Left lung (tissue), 10 donors: ENCODE results near the gene CMTM1. TPM values are rescaled to one million over a fixed set of nuclear protein-coding genes. Genes with fewer than 3 reads are reported as not detected.

Experiments used
- ATAC-seq: fragments of 200-7000 bp; cut with Tn5 transposase; one replicate; pipeline ENCODE4 v1.9.1; 2020; ENCODE audit warnings: moderate library complexity
- DNase-seq, 4 donors: peaks; one replicate each; pipeline ENCODE4 v3.0.0-alpha.2; 2013 to 2020
- H3K27ac ChIP-seq, 2 donors: fragments of 200-600 bp; sonication (generic) in 1 of 2; one replicate each; pipeline versions ENCODE4 v1.5.0 to v1.8.0; 2020 to 2021
- H3K27me3 ChIP-seq, 2 donors: fragments of 200-600 bp; sonication (generic) in 1 of 2; one replicate each; pipeline versions ENCODE4 v1.5.0 to v1.8.0; 2020 to 2021
- H3K36me3 ChIP-seq, 2 donors: fragments of 200-600 bp; sonication (generic) in 1 of 2; one replicate each; pipeline versions ENCODE4 v1.5.0 to v1.8.0; 2020 to 2021
- H3K4me1 ChIP-seq, 2 donors: fragments of 200-600 bp; one replicate each; pipeline ENCODE4 v1.8.0; 2021
- H3K4me3 ChIP-seq, 2 donors: fragments of 200-600 bp; sonication (generic) in 1 of 2; one replicate each; pipeline versions ENCODE4 v1.5.0 to v1.8.0; 2020 to 2021; ENCODE audit warnings: mild to moderate bottlenecking in 1 of 2
- H3K9me3 ChIP-seq, 2 donors: fragments of 200-600 bp; sonication (generic) in 1 of 2; one replicate each; pipeline versions ENCODE4 v1.5.0 to v1.8.0; 2020 to 2021
- intact Hi-C, 2 donors: fragments of 100-400 bp; cut with DNase I; formaldehyde crosslinking; loops; one replicate each; pipeline versions ENCODE4 v1.11.2 to v1.14.2; 2022
- polyA plus RNA-seq, 6 donors: library from polyadenylated mRNA; unstranded; fragments of 120-200 nt; gene quantifications; one replicate each; pipeline ENCODE4 v1.2.1, GENCODE V29; 2013; ENCODE audit not compliant: insufficient read length in 6 of 6
- total RNA-seq, 2 donors: library from RNA; stranded (reverse); fragmentation: NEBNext Ultra II Directional; extraction: Animal tissue kit (Norgen Biotek cat#: 25700); gene quantifications; one replicate each; pipeline ENCODE4 v1.2.1, GENCODE V29; 2021
- TF ChIP-seq, protein P1 (sequence below), 2 donors: fragments of 200-600 bp; sonication (generic) in 1 of 2; IDR thresholded peaks; one replicate each; pipeline versions ENCODE4 v1.5.0 to v1.8.0; 2021; ENCODE audit warnings: antibody characterized with exemption in 2 of 2
- donor health status: DM: no; HTN: yes; CAD: no.
- donor health status: DM: no; HTN: no; CAD: no.

Gene CMTM1
- total and polyA plus RNA-seq, 8 donors: 5.7 to 10.1 (median 9.5) TPM

DNA sequence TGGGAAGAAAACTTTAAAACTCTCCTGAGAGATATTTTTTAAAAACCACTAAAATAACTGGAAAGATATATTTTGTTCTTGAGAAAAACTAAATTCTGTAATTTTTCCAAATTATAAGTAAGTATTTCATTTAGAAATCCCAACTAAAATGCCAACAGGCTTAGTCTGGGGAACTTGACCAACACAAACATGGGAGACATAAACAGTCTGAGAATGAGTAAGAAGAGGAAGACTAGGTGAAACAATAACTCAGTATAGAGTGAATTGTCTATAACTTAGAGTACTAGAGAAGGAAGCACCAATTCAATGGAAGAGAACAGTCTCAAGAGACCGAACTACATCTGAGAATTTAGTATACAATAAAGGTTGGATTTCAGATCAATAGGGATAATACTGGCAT, 2.9 kb downstream of the CMTM1 start:
- intact Hi-C loops: no loop called here
- H3K4me3 ChIP-seq: no peak overlapping the region
- H3K27ac ChIP-seq: no peak overlapping the region
- H3K27me3 ChIP-seq: no peaks in the 10 kb centered on the region
- ATAC-seq: no peak
- DNase-seq: no peak
- TF ChIP-seq, protein P1, sequence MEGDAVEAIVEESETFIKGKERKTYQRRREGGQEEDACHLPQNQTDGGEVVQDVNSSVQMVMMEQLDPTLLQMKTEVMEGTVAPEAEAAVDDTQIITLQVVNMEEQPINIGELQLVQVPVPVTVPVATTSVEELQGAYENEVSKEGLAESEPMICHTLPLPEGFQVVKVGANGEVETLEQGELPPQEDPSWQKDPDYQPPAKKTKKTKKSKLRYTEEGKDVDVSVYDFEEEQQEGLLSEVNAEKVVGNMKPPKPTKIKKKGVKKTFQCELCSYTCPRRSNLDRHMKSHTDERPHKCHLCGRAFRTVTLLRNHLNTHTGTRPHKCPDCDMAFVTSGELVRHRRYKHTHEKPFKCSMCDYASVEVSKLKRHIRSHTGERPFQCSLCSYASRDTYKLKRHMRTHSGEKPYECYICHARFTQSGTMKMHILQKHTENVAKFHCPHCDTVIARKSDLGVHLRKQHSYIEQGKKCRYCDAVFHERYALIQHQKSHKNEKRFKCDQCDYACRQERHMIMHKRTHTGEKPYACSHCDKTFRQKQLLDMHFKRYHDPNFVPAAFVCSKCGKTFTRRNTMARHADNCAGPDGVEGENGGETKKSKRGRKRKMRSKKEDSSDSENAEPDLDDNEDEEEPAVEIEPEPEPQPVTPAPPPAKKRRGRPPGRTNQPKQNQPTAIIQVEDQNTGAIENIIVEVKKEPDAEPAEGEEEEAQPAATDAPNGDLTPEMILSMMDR (IDR thresholded peaks at IDR 0.05): no peak
- peaks cover 0 to 45% of the 10 kb centered on the region in 2 donors for H3K36me3 ChIP-seq
- H3K9me3 ChIP-seq: no peaks in the 10 kb centered on the region
- H3K4me1 ChIP-seq: peaks cover 0 to 17% of the 10 kb centered on the region in 2 donors

DNA sequence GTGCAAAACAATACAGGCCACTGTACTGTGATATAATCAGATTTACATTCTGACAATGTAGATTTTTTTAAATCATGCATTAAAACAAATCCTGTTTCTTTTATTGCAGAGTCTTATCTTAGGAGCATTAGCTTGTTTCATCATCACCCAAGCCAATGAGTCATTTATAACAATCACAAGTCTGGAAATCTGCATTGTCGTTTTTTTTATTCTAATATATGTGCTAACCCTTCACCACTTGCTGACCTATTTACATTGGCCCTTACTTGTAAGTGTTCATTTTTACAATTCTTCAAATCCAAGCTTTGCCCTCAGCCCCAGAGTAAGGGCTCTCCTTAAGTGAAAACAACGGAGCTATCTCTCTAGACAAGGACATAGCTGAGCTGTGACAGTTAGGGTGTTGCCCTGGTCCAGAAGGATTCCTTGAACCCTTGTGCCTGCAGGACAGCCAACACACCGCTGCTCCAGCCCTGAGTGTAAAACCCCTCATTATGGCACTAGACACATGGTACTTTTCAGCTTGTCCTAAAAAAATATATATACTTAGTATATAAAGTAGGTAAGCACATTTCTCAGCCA, 3.7 kb downstream of the CMTM1 start:
- H3K27me3 ChIP-seq: no peaks in the 10 kb centered on the region
- no peak for DNase-seq
- peaks cover 0 to 17% of the 10 kb centered on the region in 2 donors for H3K4me1 ChIP-seq
- no peak overlapping the region for H3K4me3 ChIP-seq
- no peaks in the 10 kb centered on the region for H3K9me3 ChIP-seq
- H3K27ac ChIP-seq: no peak overlapping the region
- H3K36me3 ChIP-seq: peaks cover 0 to 37% of the 10 kb centered on the region in 2 donors
- intact Hi-C loops: no loop called here
- peak; percentile 75 for ATAC-seq
- TF ChIP-seq, protein P1 (IDR thresholded peaks at IDR 0.05): no peak

DNA sequence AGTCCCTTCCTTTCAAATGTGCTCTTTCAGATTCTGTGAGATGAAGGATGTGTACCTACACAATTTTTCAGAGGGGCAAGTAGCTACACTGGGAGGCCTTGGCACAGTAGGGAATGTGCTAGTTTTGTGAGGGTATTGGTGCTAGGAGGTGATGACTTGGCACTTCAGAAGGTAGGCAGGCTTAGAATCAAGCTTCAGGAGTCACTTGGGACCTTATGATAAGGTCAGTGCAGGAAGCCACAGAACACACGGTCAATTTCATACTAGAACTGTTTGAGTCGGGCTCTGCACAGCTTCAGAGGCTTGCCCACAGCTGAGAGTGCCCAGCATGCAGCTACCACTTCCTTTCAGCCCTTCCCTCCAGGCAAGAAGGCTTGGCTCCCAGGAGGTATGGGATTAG, 6.1 kb downstream of the CMTM1 start:
- no peak for DNase-seq
- Histone ChIP-seq H3K4me3 (no peak overlapping the region), H3K27me3 (peaks cover 0 to under 1% of the 10 kb centered on the region in 2 donors), H3K36me3 (peaks cover 0 to 13% of the 10 kb centered on the region in 2 donors), H3K4me1 (peaks cover 0 to 17% of the 10 kb centered on the region in 2 donors), H3K27ac (no peak overlapping the region), H3K9me3 (no peaks in the 10 kb centered on the region)
- ATAC-seq: no peak
- intact Hi-C loops: no loop called here
- TF ChIP-seq, protein P1 (IDR thresholded peaks at IDR 0.05): no peak

DNA sequence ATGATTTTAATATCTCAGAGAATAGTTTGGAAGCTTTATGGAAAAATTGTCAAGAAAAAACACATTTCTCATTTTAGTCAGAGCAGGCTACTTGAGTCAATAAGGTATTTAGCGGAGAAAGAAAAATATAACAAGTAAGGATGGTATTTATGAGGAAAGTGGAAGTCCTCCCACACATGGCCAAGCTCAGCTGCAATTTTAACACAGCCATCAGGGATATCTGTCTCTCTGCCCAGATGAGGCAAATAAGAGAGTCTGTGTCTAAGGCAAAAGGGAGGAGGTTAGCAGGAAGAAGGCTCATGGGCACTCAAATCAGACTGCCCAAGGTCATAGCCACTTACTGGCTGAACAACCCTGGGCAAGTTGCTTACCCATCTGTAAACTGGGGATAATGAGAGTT, 7.8 kb downstream of the CMTM1 start:
- H3K4me3 ChIP-seq: no peak overlapping the region
- DNase-seq: no peak

DNA sequence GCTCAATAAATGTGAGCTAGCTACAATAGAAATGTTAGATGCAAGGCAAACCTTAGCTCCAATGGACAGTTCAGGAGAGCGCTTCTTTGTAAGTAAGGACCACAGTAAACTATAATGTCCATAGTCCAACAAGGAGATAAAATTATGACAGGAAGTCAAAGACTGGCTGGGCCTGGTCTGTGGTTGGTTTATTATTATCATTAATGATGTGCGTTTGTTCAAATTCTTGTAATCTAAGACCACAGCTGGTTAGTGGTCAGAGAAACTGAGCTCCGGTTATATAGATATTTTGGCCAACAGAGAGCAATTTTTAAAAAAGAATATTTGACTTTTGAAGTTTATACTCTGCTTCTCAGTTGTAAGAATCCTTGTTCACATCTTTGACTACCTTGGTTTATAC, 8.3 kb downstream of the CMTM1 start:
- ATAC-seq: no peak
- Histone ChIP-seq H3K27me3 (peaks cover 17 to 23% of the 10 kb centered on the region in 2 donors), H3K4me3 (no peak overlapping the region), H3K4me1 (peaks cover 5 to 19% of the 10 kb centered on the region in 2 donors), H3K36me3 (peaks cover 0 to 9% of the 10 kb centered on the region in 2 donors), H3K9me3 (no peaks in the 10 kb centered on the region), H3K27ac (no peak overlapping the region)
- TF ChIP-seq, protein P1 (IDR thresholded peaks at IDR 0.05): no peak
- intact Hi-C loops: no loop called here
- no peak for DNase-seq

More for the DNA sequence above, 7.8 kb downstream of the CMTM1 start:
- TF ChIP-seq, protein P1 (IDR thresholded peaks at IDR 0.05): no peak
- Histone ChIP-seq H3K36me3 (peaks cover 0 to 9% of the 10 kb centered on the region in 2 donors), H3K4me1 (peaks cover 4 to 19% of the 10 kb centered on the region in 2 donors), H3K27ac (no peak overlapping the region), H3K27me3 (peaks cover 13 to 18% of the 10 kb centered on the region in 2 donors), H3K9me3 (no peaks in the 10 kb centered on the region)
- intact Hi-C loops: no loop called here
- ATAC-seq: no peak
